Measurements from ENCODE around the gene CASP8AP2.

CASP8AP2 gene

GRCh38 chr6:89859744-89860143 is 30.1 kb downstream of the CASP8AP2 start:
- TF ChIP-seq FOXM1 (IDR thresholded peaks at IDR 0.05; ENCODE audit: borderline replicate concordance, low read depth): no peak
- no peak for TF ChIP-seq NFIC (IDR thresholded peaks at IDR 0.05)
- no peak for TF ChIP-seq EP300 (IDR thresholded peaks at IDR 0.05; ENCODE audit: borderline replicate concordance)
- no peak for TF ChIP-seq EGR1 (IDR thresholded peaks at IDR 0.05)
- TF ChIP-seq CREB1 (IDR thresholded peaks at IDR 0.05; ENCODE audit: low read depth): no peak
- TF ChIP-seq REST (IDR thresholded peaks at IDR 0.05; ENCODE audit: low read depth): no peak

DNA sequence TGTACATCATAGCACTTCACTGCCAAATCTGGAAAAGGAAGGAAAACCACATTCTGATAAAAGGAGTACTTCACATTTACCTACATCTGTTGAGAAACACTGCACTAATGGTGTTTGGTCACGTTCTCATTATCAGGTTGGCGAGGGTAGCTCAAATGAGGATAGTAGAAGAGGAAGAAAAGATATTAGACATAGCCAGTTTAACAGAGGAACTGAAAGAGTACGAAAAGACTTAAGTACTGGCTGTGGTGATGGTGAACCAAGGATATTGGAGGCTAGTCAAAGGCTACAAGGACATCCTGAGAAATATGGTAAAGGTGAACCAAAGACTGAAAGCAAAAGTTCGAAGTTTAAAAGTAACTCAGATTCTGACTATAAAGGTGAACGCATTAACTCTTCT is 32.6 kb downstream of the CASP8AP2 start:
- TF ChIP-seq TAF1 (IDR thresholded peaks at IDR 0.05; ENCODE audit: low read depth): no peak
- no peak for TF ChIP-seq ZBTB7A (IDR thresholded peaks at IDR 0.05; ENCODE audit: low read depth)

DNA sequence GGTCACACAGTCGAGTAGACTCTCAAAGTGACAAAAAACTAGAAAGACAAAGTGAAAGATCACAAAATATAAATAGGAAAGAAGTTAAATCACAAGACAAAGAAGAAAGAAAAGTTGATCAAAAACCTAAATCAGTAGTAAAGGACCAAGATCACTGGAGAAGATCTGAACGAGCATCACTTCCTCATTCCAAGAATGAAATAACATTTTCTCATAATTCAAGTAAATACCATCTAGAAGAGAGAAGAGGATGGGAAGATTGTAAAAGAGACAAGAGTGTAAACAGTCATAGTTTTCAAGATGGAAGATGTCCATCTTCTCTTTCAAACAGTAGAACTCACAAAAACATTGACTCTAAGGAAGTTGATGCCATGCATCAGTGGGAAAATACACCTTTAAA is 33.0 kb downstream of the CASP8AP2 start:
- TF ChIP-seq USF1 (IDR thresholded peaks at IDR 0.05) (no peak), YY1 (IDR thresholded peaks at IDR 0.05; ENCODE audit: low read depth) (no peak), REST (IDR thresholded peaks at IDR 0.05; ENCODE audit: low read depth) (no peak), CEBPB (IDR thresholded peaks at IDR 0.05) (no peak), NFIC (IDR thresholded peaks at IDR 0.05) (no peak), EGR1 (IDR thresholded peaks at IDR 0.05) (no peak), TAF1 (IDR thresholded peaks at IDR 0.05; ENCODE audit: low read depth) (no peak), FOXM1 (IDR thresholded peaks at IDR 0.05; ENCODE audit: borderline replicate concordance, low read depth) (no peak), ZBTB7A (IDR thresholded peaks at IDR 0.05; ENCODE audit: low read depth) (no peak), TEAD4 (IDR thresholded peaks at IDR 0.05) (no peak), MAX (IDR thresholded peaks at IDR 0.05) (no peak), RAD21 (IDR thresholded peaks at IDR 0.05; ENCODE audit: low read depth) (no peak), CREB1 (IDR thresholded peaks at IDR 0.05; ENCODE audit: low read depth) (no peak), TCF12 (IDR thresholded peaks at IDR 0.05; ENCODE audit: low read depth) (no peak), EP300 (IDR thresholded peaks at IDR 0.05; ENCODE audit: borderline replicate concordance) (no peak)

DNA sequence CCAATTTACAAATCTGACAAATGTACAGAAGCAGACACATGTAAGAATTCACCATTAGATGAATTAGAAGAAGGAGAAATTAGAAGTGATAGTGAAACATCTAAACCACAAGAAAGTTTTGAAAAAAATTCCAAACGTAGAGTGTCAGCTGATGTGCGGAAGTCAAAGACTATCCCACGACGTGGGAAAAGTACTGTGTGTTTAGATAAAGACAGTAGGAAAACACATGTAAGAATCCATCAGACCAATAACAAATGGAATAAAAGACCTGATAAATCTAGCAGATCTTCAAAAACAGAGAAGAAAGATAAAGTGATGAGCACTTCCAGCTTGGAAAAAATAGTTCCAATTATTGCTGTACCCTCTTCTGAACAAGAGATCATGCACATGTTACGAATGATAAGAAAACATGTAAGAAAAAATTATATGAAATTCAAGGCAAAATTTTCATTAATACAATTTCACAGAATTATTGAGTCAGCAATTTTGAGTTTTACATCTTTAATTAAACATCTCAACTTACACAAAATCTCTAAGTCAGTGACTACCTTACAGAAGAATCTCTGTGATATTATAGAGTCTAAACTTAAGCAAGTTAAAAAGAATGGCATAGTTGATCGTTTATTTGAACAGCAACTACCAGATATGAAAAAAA is 36.5 kb downstream of the CASP8AP2 start:
- TF ChIP-seq FOXM1 (IDR thresholded peaks at IDR 0.05; ENCODE audit: borderline replicate concordance, low read depth): no peak
- no peak for TF ChIP-seq TCF12 (IDR thresholded peaks at IDR 0.05; ENCODE audit: low read depth)
- TF ChIP-seq REST (IDR thresholded peaks at IDR 0.05; ENCODE audit: low read depth): no peak
- TF ChIP-seq YY1 (IDR thresholded peaks at IDR 0.05; ENCODE audit: low read depth): no peak
- TF ChIP-seq USF1 (IDR thresholded peaks at IDR 0.05): no peak
- no peak for TF ChIP-seq ZBTB7A (IDR thresholded peaks at IDR 0.05; ENCODE audit: low read depth)
- no peak for TF ChIP-seq EP300 (IDR thresholded peaks at IDR 0.05; ENCODE audit: borderline replicate concordance)
- TF ChIP-seq CEBPB (IDR thresholded peaks at IDR 0.05): no peak
- no peak for TF ChIP-seq EGR1 (IDR thresholded peaks at IDR 0.05)
- TF ChIP-seq RAD21 (IDR thresholded peaks at IDR 0.05; ENCODE audit: low read depth): no peak
- no peak for TF ChIP-seq TEAD4 (IDR thresholded peaks at IDR 0.05)
- no peak for TF ChIP-seq TAF1 (IDR thresholded peaks at IDR 0.05; ENCODE audit: low read depth)
- no peak for TF ChIP-seq NFIC (IDR thresholded peaks at IDR 0.05)

GRCh38 chr6:89873721-89874120 is 44.0 kb downstream of the CASP8AP2 start:
- no peak for TF ChIP-seq USF1 (IDR thresholded peaks at IDR 0.05)
- no peak for TF ChIP-seq RAD21 (IDR thresholded peaks at IDR 0.05; ENCODE audit: low read depth)
- no peak for TF ChIP-seq CEBPB (IDR thresholded peaks at IDR 0.05)
- TF ChIP-seq CREB1 (IDR thresholded peaks at IDR 0.05; ENCODE audit: low read depth): no peak
- no peak for TF ChIP-seq NFIC (IDR thresholded peaks at IDR 0.05)
- TF ChIP-seq REST (IDR thresholded peaks at IDR 0.05; ENCODE audit: low read depth): no peak
- no peak for TF ChIP-seq EGR1 (IDR thresholded peaks at IDR 0.05)
- TF ChIP-seq FOXM1 (IDR thresholded peaks at IDR 0.05; ENCODE audit: borderline replicate concordance, low read depth): no peak

All from Ishikawa (cell line).